Activated gamma-delta T cell treated with anti-CD3 and anti-CD28 coated beads, Interleukin-2, amount 50 U/mL, for 16 hours (primary cell): Measurements from ENCODE around the gene SAMSN1.

ENCODE experiments used
- DNase-seq: peaks from one replicate; pipeline ENCODE4 v3.0.0-alpha.2; 2020; ENCODE audit warnings: low read depth

The SAMSN1 gene

DNA sequence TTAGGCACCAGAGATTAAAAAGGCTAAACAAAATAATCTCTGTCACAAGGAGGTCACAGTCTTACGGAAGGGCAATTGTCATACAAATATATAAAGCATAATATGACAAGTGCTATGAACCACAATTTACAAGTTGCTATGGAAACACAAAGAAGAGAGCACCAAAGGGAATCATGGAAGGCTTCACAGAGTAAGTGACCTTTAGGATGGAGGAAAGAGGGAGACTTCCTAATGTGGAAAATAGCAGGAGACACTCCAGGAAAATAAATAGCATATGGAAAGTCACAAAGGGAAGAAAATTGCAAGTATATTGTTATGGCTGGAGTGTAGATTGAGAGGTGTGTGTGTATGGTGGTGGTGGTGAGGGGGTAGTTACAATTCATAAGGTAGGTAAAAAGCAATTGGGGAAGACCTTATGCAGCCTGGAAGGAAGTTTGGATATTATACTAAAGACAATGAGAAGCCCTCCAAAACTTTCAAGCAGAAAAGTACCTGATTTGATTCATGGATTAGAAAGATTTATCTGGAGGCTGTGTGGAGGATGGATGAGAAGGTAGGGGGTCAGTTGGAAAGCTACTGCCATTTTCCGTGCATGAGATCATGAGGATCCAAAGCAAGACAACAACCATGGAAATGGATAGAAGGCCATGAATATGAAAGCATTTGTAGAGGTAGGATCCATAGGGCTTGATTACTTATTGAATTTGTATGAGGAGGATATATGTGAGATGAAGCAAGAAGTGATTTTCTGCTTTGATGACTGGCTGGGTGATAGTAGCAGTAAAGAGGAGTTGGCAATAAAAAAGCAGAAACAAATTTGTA, 61.7 kb downstream of the SAMSN1 start:
- no peak for DNase-seq

DNA sequence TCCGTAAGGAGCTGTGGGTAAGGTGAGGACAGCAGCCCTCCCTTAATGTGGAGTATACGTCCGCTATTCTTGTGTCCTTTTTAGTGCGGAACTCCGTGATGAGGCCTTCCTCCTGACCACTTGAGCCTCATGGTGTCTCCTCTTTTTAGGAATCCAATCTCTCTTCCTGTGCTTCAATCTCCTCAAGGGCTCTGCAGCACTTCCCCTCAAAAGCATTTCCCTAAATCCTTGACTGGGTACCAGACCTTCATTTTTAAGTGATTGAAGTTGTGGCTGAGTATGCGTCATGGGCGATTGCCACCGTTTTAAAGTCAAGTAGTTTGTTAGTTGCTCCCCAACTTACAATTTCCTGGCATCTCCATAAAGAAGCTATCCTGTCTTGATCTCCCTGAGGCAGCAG, 62.8 kb downstream of the SAMSN1 start:
- no peak for DNase-seq

DNA sequence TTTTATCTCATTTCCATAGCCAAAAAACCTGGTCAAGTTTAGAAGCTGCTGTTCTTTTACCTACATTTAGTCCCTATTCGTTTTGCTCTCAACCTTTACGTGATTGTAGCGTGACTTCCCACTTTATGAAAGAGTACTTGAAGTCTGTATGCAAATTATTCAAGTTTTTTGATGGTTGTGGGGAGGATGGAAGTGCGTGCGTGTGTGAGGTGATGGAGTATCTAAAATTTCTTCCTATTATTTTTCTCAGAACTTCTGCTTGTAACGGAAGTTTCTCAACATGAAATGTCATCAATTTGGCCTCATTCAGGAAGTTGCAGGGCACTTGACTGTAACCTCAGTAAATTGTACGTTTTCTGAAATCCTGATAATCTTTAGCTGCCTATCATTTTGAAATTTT, 64.0 kb downstream of the SAMSN1 start:
- peak; percentile 1 for DNase-seq

DNA sequence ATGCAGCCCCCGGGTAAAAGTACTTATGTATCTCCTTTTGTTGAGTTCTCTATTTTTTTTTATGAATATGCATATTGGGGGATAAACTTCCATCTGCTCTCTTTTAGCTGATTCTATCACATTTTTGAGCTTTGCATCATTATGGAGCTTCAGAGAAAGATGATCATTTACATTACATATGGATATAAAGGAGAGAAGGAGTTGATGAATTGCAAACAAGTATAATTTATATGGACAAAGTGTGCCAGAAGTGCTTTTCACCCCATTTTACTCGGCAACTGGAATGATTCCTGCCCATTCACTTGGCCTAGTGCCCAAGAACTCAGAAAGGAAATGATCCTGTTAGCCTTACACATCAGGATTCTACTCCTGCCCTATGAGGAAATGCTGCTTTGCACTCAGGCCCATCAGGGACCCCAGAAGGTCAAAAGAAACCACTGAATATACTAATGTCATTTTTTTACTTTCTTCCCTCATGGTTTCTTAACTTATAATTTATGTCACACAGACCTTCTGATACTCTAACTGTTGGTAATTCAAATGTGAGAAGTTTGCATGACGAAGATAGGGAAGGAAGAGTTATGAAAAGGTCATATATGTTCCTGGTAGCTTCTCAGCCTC, 65.6 kb downstream of the SAMSN1 start:
- no peak for DNase-seq

DNA sequence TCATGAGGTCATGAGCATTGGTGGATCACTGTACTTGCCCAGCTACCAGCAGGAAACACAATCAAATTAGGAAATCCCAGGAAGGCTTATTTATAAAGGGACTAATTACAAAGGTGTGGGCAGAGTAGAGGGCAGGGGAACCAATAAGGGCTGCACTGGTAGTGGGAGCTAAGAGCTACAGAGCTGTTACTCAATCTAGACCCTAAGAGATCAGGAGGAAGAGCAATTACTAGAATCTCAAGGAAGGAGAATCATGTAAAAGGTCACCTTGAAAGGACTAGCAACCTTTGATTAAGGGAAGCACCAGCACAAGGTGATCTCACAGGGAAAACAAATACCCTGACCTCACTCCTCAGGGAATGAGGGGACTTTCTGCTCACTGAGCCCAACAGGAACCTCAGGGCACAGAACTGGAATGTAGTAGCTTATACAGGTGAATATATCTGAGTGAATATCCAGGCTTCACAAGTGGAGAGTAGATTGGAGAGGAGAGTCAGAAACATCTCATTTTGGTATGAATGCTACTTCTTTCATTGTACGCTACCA, 66.8 kb downstream of the SAMSN1 start:
- no peak for DNase-seq

DNA sequence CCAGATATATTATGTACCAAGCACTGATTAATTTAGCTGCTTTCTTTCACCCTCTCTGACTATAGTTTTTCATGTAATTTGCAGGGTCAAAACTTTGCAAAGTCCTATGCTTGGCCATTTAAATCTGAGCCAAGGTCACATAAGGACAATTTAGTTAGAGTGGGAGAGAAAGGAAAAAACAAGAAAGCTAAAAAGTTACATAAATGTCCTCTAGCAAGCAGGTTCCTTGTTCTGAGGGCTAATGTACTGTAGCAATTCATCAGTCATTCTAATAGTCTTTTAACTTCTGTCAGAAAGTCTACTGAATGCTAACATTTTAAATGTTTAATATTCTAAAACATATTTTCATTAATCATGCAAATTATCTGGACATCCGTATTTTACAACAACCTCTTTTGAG, 68.3 kb downstream of the SAMSN1 start:
- no peak for DNase-seq

DNA sequence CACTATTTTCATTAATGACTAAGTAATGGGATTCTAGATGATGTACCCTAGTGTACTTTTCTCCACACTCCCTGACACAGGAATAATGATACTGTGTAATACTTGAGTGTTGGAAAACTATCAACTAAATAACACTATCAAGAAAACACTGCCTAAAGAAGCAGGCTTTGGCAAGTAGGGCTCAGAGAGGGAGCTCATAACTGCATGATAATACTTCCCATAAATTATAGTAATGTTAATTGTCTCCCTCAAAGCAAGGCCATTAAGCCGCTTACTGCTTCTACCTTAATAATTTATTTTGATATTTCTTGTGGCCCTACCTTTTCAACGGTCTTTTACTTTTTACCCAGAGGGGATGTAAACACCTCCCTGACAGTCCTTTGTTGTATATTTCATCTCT, 69.0 kb downstream of the SAMSN1 start:
- no peak for DNase-seq

DNA sequence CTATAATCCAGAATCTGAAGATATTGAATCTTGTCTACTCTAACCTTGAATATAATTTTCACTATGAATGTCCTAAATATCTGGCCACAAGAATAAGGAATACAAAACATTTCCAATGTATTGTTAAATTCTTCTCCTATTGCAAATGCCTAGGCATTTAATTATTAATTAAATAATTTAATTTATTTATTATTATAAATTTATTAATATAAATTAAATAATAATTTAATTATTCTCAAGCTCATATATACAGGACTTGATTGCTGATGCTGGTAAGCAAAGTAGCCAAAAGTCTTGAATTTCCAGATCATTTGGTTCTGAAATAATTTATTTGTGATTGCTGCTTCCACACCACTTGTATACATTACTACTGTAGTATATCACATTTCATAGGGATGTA, 71.1 kb downstream of the SAMSN1 start:
- DNase-seq, result no peak

DNA sequence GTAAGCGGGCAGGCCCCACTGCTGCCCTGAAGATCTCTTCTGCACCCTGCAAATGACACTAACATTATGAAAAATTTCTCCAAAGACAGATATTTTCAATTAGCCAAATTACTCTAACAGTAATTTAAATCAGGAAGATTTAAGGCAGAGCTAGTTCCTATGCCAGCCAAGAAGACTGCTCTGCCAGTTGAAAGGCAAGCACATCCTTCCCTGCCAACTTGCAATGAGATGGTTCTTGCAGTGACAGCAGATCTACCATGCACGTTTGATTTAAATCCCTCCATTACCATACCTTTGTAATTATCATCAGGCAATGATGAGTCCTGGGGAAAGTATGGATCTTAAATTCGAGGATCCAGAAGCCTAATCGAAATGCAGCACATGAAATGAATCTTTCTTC, 76.5 kb downstream of the SAMSN1 start:
- DNase-seq, result no peak

DNA sequence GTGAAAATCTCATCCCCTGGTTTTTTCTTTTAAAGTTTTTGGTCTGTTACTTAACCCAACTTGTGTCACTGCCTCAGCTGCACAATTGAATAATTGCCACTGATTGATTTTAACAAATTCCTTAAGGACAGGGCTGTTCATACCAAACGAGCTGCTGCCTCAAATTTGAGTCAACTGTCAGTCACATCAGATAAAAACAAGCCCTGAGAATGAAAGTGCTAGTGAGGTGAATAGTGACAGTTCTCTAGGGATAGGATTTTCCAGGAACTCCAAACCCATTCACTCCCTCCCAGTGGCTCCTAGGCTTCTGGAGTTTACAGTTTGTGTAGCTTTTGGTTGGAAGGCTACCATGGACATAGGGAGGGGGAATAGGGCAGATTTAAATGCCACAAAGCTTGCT, 79.4 kb downstream of the SAMSN1 start:
- no peak for DNase-seq

DNA sequence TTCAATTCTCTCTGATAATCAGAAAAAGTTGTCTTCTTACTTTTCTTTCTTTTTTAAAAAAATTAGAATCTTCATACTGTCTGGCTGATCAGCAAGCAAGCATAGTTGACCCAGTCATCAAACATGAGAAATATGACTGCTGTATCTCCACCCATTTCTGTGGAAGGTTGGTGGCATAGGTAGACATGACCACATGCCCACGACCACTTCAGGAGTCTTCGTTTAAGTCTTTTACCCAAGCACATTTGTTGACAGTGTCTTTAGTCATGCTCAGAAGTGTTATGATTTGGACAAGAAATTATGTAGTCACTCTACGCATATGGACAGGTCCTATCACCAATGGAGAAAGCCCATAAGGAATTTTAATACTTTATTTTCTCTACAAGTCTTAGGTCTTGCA, 88.4 kb downstream of the SAMSN1 start:
- no peak for DNase-seq

DNA sequence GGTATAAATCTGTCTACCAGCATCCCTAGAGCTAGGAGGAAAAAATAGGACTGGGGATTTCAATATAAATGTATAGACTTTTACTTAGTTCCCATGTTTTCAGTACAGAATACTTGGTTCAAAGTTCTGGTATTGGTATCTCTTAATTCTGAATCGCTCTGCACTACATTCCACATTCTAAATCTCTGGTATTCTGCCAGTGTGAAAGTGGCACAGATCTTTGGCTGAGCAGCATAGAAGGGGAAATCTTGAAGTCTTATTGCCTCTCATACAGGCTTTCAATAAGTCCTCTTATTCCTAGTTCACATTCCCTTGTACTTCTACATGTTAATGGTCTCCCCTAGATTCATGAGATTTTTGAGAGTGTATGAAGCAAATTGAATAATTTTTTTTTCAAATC, 89.2 kb downstream of the SAMSN1 start:
- DNase-seq, result no peak

DNA sequence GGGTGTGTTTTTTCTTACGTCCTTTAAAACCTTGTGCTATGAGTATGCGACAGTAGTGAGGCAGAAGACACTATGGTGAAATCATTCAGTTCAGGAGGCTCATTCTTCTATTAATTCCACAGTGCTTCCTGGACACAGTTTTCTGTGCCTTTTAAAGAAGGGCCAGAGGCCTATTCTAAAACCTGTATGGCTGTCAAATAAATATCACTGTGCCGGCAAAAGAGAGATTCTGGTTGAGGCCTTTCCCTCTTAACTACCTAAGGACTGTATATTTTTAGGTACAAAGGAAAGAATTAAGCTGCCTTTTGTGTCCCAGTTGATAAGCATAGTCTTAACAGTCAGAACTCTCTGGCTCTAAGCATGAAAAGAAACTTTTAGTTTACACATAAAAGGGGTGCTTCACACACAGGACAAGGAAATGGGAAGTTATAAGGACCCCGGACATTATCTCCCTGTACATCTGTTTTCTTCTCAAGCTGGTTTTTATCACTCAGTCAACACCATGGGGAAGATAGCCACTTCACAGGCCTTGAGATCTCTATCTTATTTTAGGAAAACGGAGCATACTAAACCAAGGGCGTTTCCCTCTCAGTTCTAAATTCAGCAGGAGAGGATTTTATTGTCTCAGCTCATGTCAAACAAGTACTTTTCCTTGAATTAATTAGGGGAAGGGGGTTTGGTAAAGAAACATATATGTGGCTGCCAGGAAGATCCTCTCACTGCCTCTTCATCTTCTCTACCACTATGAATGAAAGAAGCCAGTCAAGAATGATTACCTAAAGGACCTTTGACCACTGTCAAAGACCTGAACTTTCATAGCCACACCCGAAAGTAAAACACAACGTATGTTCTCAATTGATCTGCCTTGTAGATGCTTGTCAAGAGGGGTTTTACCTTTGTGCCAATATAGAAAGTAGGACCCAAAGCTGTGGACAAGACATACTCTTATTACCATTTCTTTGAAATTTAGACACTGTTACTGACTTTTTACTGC, 91.8 kb downstream of the SAMSN1 start:
- no peak for DNase-seq

DNA sequence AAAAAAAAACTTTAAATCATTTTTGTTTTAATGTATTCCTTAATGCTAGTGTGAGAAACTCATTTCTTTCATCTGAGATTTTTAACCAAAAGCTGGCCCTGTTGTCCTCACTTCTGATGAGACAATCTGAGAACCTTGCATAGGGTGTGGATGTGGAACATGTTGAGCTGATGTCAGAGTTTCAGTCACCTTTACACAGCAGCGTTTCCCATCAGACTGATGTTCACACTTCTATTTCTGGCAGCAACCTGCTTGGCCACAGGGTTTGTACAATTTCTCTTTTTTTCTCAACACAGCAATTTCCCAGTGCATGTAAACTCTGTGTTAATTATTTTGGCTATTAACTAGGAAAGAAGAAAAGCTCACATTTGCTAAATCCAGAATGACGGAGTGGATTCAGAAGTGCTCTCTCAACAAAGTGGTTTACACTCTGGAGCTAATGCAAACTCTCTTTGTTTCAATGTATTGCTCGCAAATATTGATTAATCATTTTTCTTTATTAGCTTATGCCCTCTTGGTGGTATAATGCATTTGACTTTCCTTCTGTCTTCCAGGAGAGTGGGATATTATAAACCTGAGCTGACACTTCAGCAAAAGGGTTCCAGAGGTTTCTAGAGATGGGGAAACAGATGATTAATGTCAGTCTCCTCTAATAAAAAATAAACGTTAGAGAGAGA, 92.6 kb downstream of the SAMSN1 start:
- DNase-seq, result no peak

DNA sequence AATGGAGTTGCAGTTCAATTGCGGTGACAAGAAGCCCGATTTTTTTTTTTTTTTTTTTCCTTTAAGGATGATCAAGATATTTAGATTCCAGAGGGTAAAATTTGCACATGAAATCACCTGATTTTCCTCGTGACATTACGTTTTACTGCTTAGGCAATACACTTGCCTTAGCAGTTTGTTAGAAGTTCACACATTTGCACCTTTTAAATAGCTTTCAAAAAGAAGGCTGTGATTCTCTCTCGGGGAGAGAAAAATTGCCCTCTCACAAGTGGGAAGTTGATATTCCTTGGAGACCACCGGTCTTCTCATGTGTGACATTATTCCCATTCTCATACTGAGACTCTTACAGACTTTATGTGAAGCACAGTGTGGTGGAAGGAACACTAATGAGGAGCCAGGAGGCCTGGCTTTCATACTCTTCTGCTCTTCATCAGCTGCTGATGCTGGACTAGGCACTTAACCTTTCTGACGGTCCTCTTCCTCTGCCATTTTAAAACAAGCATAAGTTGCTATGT, 93.3 kb downstream of the SAMSN1 start:
- DNase-seq, result no peak

DNA sequence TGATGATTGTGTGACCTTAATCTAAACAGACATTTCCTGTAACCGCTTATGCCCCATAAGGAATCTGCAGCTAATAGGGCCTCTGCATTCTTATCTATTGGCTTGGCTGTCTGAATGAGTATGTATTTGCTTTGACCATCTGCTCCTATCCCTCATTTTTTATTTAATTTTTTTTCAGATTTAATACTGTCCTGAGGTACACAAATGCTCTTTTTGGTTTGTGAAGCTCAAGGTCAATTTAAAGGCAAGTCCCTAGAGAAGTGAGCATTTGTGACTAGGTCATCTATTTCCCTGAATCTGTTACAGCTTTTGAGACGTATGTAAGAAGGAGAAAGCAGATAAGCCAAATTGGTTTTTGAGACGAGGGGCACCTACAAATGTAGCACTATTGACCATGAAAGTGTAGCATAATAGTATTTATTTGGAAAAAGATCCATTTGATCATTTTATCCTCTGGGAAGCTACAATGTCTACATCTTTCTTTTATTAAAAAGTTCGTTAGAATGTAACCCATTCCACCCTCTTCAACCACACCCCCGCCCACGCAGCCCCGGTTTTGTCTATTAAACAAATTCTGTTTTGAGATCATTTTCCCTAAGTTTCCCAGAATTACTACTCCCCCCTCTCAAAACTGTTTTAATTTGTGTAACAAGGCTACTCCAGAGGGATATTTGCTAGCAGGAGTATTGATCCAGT, 93.9 kb downstream of the SAMSN1 start:
- DNase-seq, result no peak

DNA sequence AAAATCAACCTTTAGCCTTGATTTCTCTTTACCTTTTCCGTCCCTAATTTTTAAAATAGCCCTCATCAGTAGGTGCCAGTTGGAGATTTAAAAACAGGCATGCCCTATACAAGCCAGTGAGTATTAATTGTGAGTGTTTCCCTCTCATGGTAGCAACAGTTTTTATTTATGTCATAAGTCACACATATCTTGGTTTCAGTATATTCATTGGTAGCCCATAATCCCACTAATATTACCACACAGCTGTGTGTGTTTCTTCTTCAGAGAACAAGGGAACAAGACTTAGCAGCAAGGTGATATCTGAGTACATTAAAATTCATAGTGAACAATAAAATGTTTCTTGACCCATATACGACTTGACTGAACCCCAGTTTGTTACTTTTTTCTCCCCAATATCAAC, 94.6 kb downstream of the SAMSN1 start:
- DNase-seq, result no peak

DNA sequence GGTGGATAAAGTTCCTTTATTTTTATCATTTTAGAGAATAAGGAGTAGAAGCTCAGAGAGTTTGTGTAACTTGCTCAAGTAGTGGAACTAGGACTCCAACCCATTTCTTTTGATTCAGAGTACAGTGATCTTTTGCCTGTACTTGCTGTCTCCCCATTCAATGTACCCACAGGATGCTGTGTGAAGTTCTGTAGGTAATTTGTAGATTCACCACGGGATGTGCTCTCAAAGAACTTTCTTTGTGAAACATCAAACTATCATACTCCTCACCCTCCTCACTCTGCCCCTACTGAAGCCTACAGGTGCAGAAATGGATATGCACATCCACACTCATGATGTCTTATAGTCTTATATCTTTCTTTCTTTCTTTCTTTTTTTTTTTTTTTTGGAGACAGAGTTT, 97.3 kb downstream of the SAMSN1 start:
- DNase-seq, result no peak

DNA sequence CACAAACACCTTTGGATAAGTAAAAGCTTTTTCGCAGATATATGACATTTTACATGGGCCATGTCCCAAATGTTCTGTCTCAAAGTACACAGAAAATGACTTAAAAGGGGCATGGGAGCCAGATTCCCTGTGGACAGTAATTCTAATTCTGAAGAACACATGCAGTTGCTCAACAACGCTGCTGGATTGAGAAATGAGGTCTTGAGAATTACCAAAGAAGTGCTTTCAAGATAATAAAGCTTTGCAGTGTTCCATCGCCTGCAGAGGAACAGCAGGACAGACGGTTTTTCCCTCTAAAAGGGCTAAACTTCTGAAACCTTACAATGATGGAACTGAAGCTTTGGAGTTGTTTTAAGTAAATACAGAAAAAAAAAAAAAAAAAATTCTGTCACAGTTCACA, 107.9 kb downstream of the SAMSN1 start:
- no peak for DNase-seq

DNA sequence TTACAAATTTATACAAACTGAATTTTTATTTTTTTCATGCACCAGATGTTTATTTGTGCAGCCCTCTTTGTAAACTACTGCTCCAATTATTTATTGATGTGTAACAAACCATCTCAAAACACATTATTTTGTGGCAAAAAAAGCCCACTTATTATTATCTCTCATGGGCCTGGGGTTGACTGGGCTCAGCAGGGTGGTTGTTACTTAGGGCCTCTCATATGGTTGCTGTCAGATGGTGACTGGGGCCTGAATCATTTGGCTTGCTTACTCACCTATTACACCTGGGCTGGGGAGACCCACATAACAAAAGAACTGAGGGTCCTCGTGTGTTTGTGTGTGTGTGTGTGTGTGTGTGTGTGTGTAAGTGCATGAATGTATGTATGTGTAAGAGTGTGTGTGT, 110.7 kb downstream of the SAMSN1 start:
- DNase-seq, result no peak
